Measurements from ENCODE around the gene KIF25. TPM values are rescaled to one million over a fixed set of nuclear protein-coding genes. Genes with fewer than 3 reads are reported as not detected.

The KIF25 gene
- total RNA-seq, 4 donors from 2014 or later, result 0.17 TPM; not detected in 3

DNA sequence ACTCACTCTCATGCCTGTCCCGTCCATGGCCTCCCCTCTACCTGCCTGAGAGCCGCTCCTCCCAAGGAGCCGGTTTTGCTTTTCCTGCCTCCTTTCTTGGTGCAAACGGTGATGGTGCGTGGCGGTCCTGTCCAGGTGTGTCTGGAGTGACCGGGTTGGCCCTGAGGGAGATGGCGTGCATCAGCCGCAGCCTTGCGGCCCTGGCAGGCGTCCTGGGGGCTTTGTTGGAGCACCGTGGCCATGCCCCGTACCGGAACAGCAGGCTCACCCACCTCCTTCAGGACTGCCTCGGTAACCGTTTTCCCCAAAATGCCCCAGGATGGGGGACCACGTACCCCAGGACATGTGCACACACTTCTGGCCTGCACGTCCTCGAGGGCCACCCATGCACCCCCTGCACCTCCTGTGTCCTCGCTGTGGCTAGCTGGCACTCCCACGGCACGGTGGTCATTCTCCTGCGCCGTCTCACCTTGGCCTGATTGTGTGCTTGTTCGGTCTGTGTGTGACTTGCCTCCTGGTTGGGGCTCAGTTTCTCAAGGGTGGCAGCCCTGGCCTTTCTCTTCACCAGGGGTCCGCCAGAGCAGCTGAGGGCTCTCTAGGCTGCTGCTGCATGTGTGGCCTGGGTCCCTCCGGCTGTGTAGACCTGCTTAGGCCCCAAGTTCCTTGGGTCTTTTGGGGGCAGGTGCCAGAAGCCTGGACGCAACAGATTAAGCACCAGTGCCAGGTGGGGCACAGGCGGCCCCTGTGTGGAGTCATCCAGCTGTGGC, 45.1 kb downstream of the KIF25 start:
- intact Hi-C loops (cut with DNase I), result no loop called here
- Histone ChIP-seq H3K27me3 (no peaks in the 10 kb centered on the region), H3K36me3 (no peaks in the 10 kb centered on the region), H3K27ac (replicated peaks in 1 of 4) (no peak overlapping the region), H3K9me3 (peaks cover 0 to 21% (median 5%) of the 10 kb centered on the region in 4 donors), H3K4me1 (peaks cover 8 to 13% (median 11%) of the 10 kb centered on the region in 4 donors), H3K4me3 (no peak overlapping the region)
- TF ChIP-seq POLR2AphosphoS5 (IDR thresholded peaks at IDR 0.05) (no peak), EP300 (IDR thresholded peaks at IDR 0.05) (no peak), POLR2A (IDR thresholded peaks at IDR 0.05; ENCODE audit: low read depth) (no peak)
- TF ChIP-seq, protein P1, sequence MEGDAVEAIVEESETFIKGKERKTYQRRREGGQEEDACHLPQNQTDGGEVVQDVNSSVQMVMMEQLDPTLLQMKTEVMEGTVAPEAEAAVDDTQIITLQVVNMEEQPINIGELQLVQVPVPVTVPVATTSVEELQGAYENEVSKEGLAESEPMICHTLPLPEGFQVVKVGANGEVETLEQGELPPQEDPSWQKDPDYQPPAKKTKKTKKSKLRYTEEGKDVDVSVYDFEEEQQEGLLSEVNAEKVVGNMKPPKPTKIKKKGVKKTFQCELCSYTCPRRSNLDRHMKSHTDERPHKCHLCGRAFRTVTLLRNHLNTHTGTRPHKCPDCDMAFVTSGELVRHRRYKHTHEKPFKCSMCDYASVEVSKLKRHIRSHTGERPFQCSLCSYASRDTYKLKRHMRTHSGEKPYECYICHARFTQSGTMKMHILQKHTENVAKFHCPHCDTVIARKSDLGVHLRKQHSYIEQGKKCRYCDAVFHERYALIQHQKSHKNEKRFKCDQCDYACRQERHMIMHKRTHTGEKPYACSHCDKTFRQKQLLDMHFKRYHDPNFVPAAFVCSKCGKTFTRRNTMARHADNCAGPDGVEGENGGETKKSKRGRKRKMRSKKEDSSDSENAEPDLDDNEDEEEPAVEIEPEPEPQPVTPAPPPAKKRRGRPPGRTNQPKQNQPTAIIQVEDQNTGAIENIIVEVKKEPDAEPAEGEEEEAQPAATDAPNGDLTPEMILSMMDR (IDR thresholded peaks at IDR 0.05), result no peak
- DNase-seq (ENCODE audit: extremely low spot score), result no peak
- 93% methylated on average over 29 of the region's 29 CpGs for WGBS

- Histone ChIP-seq H3K36me3 (no peaks in the 10 kb centered on the region), H3K4me3 (no peak overlapping the region), H3K9me3 (peaks cover 0 to 21% (median 5%) of the 10 kb centered on the region in 4 donors), H3K4me1 (peaks cover 8 to 13% (median 11%) of the 10 kb centered on the region in 4 donors), H3K27ac (replicated peaks in 1 of 4) (no peak overlapping the region), H3K27me3 (no peaks in the 10 kb centered on the region)
- DNase-seq (ENCODE audit: extremely low spot score), result no peak
- WGBS, result 91% methylated on average over 15 of the region's 17 CpGs
- TF ChIP-seq, protein P1 (IDR thresholded peaks at IDR 0.05), result no peak
- no peak for TF ChIP-seq EP300 (IDR thresholded peaks at IDR 0.05)
- TF ChIP-seq POLR2A (IDR thresholded peaks at IDR 0.05; ENCODE audit: low read depth), result no peak
- TF ChIP-seq POLR2AphosphoS5 (IDR thresholded peaks at IDR 0.05), result no peak
- intact Hi-C loops (cut with DNase I), result no loop called here
Observed at GRCh38 chr6:168043193-168043847, 45.8 kb downstream of the KIF25 start.

DNA sequence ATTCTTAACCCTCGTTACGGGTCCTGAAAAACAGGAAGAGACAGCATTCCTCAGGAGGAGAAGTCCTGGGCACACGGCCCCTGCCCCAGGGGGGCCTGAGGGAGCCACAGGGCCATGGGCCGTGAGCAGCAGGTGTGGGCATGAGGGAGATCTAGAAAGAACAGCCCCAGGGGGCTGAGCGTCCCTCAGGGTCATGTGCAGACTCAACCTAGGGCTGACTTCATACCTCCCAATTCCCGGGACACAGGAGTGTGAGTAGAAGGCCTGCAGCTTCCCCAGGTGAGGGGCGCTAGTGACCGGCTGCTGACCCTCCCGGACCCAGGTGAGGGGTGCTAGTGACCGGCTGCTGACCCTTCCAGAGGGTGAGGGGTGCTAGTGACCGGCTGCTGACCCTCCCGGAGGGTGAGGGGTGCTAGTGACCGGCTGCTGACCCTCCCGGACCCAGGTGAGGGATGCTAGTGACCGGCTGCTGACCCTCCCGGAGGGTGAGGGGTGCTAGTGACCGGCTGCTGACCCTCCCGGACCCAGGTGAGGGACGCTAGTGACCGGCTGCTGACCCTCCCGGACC, 46.5 kb downstream of the KIF25 start:
- no peak for DNase-seq (ENCODE audit: extremely low spot score)
- Histone ChIP-seq H3K27ac (replicated peaks in 1 of 4) (no peak overlapping the region), H3K27me3 (no peaks in the 10 kb centered on the region), H3K9me3 (peaks cover 0 to 21% (median 5%) of the 10 kb centered on the region in 4 donors), H3K4me1 (peaks cover 8 to 13% (median 11%) of the 10 kb centered on the region in 4 donors), H3K36me3 (no peaks in the 10 kb centered on the region), H3K4me3 (no peak overlapping the region)
- TF ChIP-seq EP300 (IDR thresholded peaks at IDR 0.05) (no peak), POLR2AphosphoS5 (IDR thresholded peaks at IDR 0.05) (no peak), POLR2A (IDR thresholded peaks at IDR 0.05; ENCODE audit: low read depth) (no peak)
- TF ChIP-seq, protein P1 (IDR thresholded peaks at IDR 0.05), result no peak
- intact Hi-C loops (cut with DNase I), result no loop called here
- 91% methylated on average over 6 of the region's 21 CpGs for WGBS

DNA sequence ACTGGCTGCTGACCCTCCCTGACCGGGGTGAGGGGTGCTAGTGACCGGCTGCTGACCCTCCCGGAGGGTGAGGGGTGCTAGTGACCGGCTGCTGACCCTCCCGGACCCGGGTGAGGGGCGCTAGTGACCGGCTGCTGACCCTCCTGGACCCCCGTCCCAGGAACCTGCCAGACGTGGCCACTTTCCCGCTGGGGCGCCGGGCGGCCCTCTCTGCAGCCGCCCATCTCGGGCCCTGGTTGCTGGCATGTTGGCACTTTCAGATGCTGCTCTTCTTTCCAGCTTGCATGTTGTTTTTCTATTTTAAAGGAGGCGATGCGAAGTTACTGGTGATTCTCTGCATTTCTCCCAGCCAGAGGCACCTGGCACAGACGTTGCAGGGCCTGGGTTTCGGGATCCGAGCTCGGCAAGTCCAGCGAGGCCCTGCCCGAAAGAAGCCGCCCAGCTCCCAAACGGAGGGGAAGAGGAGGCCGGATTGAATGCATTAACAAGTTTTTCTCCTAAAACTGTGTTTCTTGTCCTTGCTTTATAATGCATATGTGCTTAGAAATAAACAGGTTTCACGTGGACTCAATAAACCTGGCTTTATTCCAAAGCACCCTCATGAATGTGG, 47.2 kb downstream of the KIF25 start:
- intact Hi-C loops (cut with DNase I), result no loop called here
- DNase-seq (ENCODE audit: extremely low spot score), result no peak
- no peak overlapping the region for H3K4me3 ChIP-seq
- H3K27ac ChIP-seq (replicated peaks in 1 of 4), result no peak overlapping the region
- H3K9me3 ChIP-seq, result peaks cover 0 to 14% (median 2%) of the 10 kb centered on the region in 4 donors
- H3K27me3 ChIP-seq, result no peaks in the 10 kb centered on the region
- no peaks in the 10 kb centered on the region for H3K36me3 ChIP-seq
- 90% methylated on average over 14 of the region's 28 CpGs for WGBS
- TF ChIP-seq EP300 (IDR thresholded peaks at IDR 0.05) (no peak), POLR2AphosphoS5 (IDR thresholded peaks at IDR 0.05) (no peak), POLR2A (IDR thresholded peaks at IDR 0.05; ENCODE audit: low read depth) (no peak)
- TF ChIP-seq, protein P1 (IDR thresholded peaks at IDR 0.05), result no peak
- peaks cover 8 to 13% (median 11%) of the 10 kb centered on the region in 4 donors for H3K4me1 ChIP-seq
